ENCODE results near the gene MYO19. TPM values are rescaled to one million over a fixed set of nuclear protein-coding genes. Genes with fewer than 3 reads are reported as not detected.

MYO19 gene
- total RNA-seq, 2 donors from 2014 or later, result 49.4 to 56.4 TPM

- DNase-seq (ENCODE audit: low spot score), result no peak
- Histone ChIP-seq H3K4me3 (no peak overlapping the region), H3K9me3 (no peaks in the 10 kb centered on the region), H3K27me3 (replicated peaks; ENCODE audit: insufficient read depth) (no peaks in the 10 kb centered on the region), H3K4me1 (replicated peaks) (no peaks in the 10 kb centered on the region), H3K27ac (no peak overlapping the region), H3K36me3 (peaks cover 0 to 6% of the 10 kb centered on the region in 2 donors)
- WGBS, result 90% methylated on average over 4 of the region's 4 CpGs
- TF ChIP-seq CTCF (IDR thresholded peaks at IDR 0.05) (no peak), POLR2A (IDR thresholded peaks at IDR 0.05) (no peak), POLR2AphosphoS5 (IDR thresholded peaks at IDR 0.05) (no peak)
- intact Hi-C loops (cut with DNase I), result no loop called here
Observed at GRCh38 chr17:36524428-36524876, 10.2 kb downstream of the MYO19 start.

DNA sequence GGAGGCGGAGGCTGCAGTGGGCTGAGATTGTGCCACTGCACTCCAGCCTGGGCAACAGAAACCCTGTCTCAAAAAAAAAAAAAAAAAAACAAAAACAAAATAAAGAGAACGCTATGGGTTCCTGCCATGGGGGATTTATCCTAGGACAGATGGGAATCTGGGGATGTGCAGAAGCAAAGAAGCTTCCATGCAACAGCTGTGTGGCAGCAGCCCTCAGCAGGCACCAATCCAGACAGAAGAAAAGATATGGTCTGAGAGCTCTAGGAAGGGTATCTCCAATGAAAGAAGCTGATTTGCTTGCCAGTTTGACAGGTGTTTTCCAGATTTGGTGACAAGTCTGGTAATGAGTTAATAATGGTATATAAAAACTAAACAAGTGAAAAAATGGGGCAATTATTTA, 11.6 kb downstream of the MYO19 start:
- Histone ChIP-seq H3K4me1 (replicated peaks) (no peaks in the 10 kb centered on the region), H3K4me3 (no peak overlapping the region), H3K27ac (no peak overlapping the region), H3K27me3 (replicated peaks; ENCODE audit: insufficient read depth) (no peaks in the 10 kb centered on the region), H3K9me3 (no peaks in the 10 kb centered on the region), H3K36me3 (peaks cover 0 to 6% of the 10 kb centered on the region in 2 donors)
- intact Hi-C loops (cut with DNase I), result no loop called here
- TF ChIP-seq CTCF (IDR thresholded peaks at IDR 0.05) (no peak), POLR2A (IDR thresholded peaks at IDR 0.05) (no peak), POLR2AphosphoS5 (IDR thresholded peaks at IDR 0.05) (no peak)
- 94% methylated on average over 2 of the region's 2 CpGs for WGBS
- DNase-seq (ENCODE audit: low spot score), result no peak

DNA sequence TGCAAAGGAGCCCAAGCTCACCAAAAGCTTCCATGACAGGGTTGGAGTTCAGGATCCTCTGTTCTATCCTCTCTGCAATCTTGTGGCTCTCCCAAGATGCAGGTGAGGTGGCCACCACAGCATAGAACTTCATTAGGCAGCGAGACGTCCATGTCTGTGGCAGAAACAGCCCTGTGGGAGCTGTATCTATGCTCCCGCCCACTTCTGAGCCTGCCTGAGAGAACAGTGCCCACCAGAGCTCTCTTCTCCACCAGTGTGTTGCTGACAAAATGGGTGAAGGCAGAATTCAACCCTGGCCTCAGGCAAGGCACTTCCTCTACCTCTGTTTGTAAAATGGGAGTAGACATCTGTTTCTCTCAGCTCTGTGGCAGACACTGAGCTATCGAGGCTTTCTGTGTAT, 18.8 kb downstream of the MYO19 start:
- TF ChIP-seq CTCF (IDR thresholded peaks at IDR 0.05) (no peak), POLR2AphosphoS5 (IDR thresholded peaks at IDR 0.05) (no peak), POLR2A (IDR thresholded peaks at IDR 0.05) (no peak)
- Histone ChIP-seq H3K27ac (no peak overlapping the region), H3K4me3 (no peak overlapping the region), H3K9me3 (no peaks in the 10 kb centered on the region), H3K36me3 (no peaks in the 10 kb centered on the region), H3K27me3 (replicated peaks; ENCODE audit: insufficient read depth) (no peaks in the 10 kb centered on the region), H3K4me1 (replicated peaks) (no peaks in the 10 kb centered on the region)
- no peak for DNase-seq (ENCODE audit: low spot score)
- intact Hi-C loops (cut with DNase I), result no loop called here
- 89% methylated on average over 4 of the region's 4 CpGs for WGBS

GRCh38 chr17:36514856-36515255, 19.8 kb downstream of the MYO19 start:
- H3K27ac ChIP-seq, result no peak overlapping the region
- H3K4me3 ChIP-seq, result no peak overlapping the region
- no peaks in the 10 kb centered on the region for H3K27me3 ChIP-seq (replicated peaks; ENCODE audit: insufficient read depth)
- H3K4me1 ChIP-seq (replicated peaks), result no peaks in the 10 kb centered on the region
- H3K9me3 ChIP-seq, result no peaks in the 10 kb centered on the region
- no peak for DNase-seq (ENCODE audit: low spot score)
- 93% methylated on average over 3 of the region's 3 CpGs for WGBS
- H3K36me3 ChIP-seq, result no peaks in the 10 kb centered on the region
- TF ChIP-seq POLR2AphosphoS5 (IDR thresholded peaks at IDR 0.05) (no peak), POLR2A (IDR thresholded peaks at IDR 0.05) (no peak), CTCF (IDR thresholded peaks at IDR 0.05) (no peak)
- intact Hi-C loops (cut with DNase I), result no loop called here

- no peak overlapping the region for H3K4me3 ChIP-seq
- H3K36me3 ChIP-seq, result no peaks in the 10 kb centered on the region
- intact Hi-C loops (cut with DNase I), result no loop called here
- no peak overlapping the region for H3K27ac ChIP-seq
- H3K27me3 ChIP-seq (replicated peaks; ENCODE audit: insufficient read depth), result no peaks in the 10 kb centered on the region
- 91% methylated on average over 5 of the region's 5 CpGs for WGBS
- no peaks in the 10 kb centered on the region for H3K4me1 ChIP-seq (replicated peaks)
- DNase-seq (ENCODE audit: low spot score), result no peak
- no peaks in the 10 kb centered on the region for H3K9me3 ChIP-seq
- TF ChIP-seq POLR2A (IDR thresholded peaks at IDR 0.05) (no peak), POLR2AphosphoS5 (IDR thresholded peaks at IDR 0.05) (no peak), CTCF (IDR thresholded peaks at IDR 0.05) (no peak)
Observed at GRCh38 chr17:36512641-36513040, 22.0 kb downstream of the MYO19 start.
